Brain microvascular endothelial cell (primary cell): ENCODE results near the gene HOXB2.

Experiments used
- DNase-seq: peaks from one replicate; pipeline ENCODE4 v3.0.0-alpha.2; 2020
- H3K27ac ChIP-seq: fragments of 250-450 bp; sonication (Bioruptor Pico); 2 replicates; pipeline ENCODE4 v1.5.1; 2020; ENCODE audit warnings: mild to moderate bottlenecking, moderate library complexity
- H3K27me3 ChIP-seq: fragments of 250-450 bp; sonication (Bioruptor Pico); replicated peaks from 2 replicates; pipeline ENCODE4 v1.5.1; 2020; ENCODE audit warnings: mild to moderate bottlenecking
- H3K36me3 ChIP-seq: fragments of 250-450 bp; sonication (Bioruptor Pico); replicated peaks from 2 replicates; pipeline ENCODE4 v1.5.1; 2020; ENCODE audit warnings: mild to moderate bottlenecking
- H3K4me3 ChIP-seq: 2 replicates; pipeline ENCODE4 v1.5.1; 2011; ENCODE audit warnings: low read depth, mild to moderate bottlenecking, control low read depth, low read length, moderate library complexity
- in situ Hi-C: cut with HindIII; loops from 2 replicates; pipeline ENCODE4 v1.10.0; 2017; ENCODE audit warnings: low sequenced_read_pairs, low pct_ligation_motif_present
- TF ChIP-seq, protein P1 (sequence below): IDR thresholded peaks from 2 replicates; pipeline ENCODE4 v1.5.1; 2011; ENCODE audit warnings: low read depth, mild to moderate bottlenecking, moderate library complexity, low read length, control low read depth, inconsistent platforms; ENCODE audit errors: missing control alignments

HOXB2 gene

DNA sequence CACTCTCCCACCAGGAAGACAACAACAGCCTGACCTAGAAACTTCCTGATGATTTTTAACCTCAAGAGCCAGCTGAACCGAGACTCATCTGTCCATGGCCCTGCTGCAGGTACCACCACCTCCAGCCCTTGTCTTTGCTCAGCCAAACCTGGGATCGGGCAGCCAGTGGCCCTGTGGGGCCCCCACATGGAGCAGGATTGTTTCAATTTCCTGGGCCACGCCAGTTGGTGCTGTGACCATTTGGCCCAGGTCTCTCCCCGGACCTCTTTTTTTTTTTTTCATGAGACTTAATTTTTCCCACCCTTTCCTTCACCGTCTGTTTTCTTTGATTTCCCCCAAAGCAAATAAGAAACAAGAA, 8.3 kb upstream of the HOXB2 start:
- H3K27me3 ChIP-seq, result peaks cover 83% of the 10 kb centered on the region
- no peak overlapping the region for H3K27ac ChIP-seq
- H3K36me3 ChIP-seq, result no peaks in the 10 kb centered on the region
- TF ChIP-seq, protein P1, sequence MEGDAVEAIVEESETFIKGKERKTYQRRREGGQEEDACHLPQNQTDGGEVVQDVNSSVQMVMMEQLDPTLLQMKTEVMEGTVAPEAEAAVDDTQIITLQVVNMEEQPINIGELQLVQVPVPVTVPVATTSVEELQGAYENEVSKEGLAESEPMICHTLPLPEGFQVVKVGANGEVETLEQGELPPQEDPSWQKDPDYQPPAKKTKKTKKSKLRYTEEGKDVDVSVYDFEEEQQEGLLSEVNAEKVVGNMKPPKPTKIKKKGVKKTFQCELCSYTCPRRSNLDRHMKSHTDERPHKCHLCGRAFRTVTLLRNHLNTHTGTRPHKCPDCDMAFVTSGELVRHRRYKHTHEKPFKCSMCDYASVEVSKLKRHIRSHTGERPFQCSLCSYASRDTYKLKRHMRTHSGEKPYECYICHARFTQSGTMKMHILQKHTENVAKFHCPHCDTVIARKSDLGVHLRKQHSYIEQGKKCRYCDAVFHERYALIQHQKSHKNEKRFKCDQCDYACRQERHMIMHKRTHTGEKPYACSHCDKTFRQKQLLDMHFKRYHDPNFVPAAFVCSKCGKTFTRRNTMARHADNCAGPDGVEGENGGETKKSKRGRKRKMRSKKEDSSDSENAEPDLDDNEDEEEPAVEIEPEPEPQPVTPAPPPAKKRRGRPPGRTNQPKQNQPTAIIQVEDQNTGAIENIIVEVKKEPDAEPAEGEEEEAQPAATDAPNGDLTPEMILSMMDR, result no peak
- no peak for DNase-seq
- in situ Hi-C loops, result no loop called here
- peak overlapping the region; percentile 9 for H3K4me3 ChIP-seq

DNA sequence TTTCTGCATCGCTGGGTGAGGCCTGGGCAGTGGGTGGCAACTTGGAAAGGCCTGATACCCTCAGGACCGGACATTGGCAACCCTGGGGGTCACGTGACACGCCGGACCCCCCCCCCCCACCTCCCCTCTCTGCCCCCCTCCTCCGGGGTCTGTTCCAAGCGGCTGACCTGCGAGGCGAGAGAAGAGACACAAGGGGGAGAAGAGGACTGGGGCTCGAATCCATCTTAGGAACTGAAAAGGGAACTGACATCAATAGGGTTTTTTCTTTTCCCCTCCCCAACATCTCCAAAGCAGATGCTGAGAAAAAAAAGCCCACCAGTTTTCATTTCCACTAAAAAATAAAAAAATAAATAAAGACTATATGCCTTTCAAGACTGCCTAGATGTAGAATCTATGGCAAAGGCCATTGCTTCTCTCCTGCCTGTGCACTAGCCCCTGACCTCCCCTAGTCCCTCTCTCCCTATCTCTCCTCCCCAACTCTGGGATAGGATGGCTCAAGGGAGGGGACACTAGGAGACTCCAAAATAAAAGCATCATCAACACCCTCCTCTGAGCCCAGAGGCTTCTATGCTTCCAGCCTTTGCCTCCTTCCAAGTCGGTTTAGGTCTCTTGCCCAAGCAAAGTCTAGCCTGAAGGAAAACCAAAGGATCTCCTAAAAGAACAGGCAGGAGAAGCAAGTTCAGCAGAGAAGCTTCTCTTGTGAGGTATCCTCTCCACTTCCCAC, 7.7 kb upstream of the HOXB2 start:
- peaks cover 83% of the 10 kb centered on the region for H3K27me3 ChIP-seq
- H3K27ac ChIP-seq, result no peak overlapping the region
- TF ChIP-seq, protein P1, result no peak
- peak overlapping the region; percentile 9 for H3K4me3 ChIP-seq
- in situ Hi-C loops, result no loop called here
- H3K36me3 ChIP-seq, result no peaks in the 10 kb centered on the region
- DNase-seq, result no peak

DNA sequence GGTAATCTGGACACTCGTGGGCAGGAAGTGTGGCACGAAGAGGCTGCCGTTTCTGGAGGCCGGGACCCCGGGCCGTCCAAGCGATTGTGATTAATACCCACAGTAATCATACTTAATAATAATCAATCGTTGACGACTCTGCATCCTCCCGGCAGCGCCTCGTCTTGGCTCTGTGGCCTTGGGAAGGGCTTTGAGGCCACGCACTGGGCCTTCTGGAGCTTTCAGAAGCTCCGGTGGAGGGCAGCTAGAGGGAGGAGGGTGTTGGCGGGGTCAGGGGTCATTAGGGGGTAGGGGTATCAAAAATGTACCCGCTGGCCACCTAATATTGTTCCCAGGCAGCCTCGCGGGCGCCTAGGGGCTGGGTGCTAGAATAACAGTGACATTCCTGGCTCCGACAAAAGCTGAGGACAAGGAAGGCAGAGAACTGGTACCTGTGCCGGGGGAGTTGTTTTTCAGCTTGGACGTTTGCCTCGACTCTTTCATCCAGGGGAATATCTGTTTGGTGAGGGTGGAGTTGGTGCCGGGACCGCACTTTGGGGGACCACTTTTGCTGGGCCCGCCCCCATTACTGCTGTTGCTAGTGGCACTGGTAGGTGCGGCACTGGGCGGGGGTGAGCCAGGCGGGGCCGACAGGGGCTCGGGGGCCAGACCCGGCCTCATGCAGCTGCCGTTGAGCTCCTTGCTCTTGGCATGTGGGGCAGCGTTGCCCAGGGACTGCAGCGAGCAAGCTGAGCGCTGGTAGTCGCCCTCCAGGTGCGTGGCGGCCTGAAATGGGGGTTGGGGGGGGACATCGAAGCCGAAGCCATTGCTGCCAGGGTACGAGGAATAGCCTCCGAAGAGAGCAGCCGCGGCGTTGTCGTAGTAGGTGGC, 6.9 kb upstream of the HOXB2 start:
- H3K4me3 ChIP-seq, result no peak overlapping the region
- no peaks in the 10 kb centered on the region for H3K36me3 ChIP-seq
- peaks cover 83% of the 10 kb centered on the region for H3K27me3 ChIP-seq
- H3K27ac ChIP-seq, result no peak overlapping the region
- in situ Hi-C loops, result no loop called here
- DNase-seq, result no peak
- TF ChIP-seq, protein P1, result no peak

- Histone ChIP-seq H3K36me3 (no peaks in the 10 kb centered on the region), H3K4me3 (no peak overlapping the region), H3K27ac (no peak overlapping the region), H3K27me3 (peaks cover 83% of the 10 kb centered on the region)
- in situ Hi-C loops, result no loop called here
- no peak for DNase-seq
- TF ChIP-seq, protein P1, result no peak
These were observed 6.3 kb upstream of the HOXB2 start for GRCh38 chr17:48551214-48551555.

DNA sequence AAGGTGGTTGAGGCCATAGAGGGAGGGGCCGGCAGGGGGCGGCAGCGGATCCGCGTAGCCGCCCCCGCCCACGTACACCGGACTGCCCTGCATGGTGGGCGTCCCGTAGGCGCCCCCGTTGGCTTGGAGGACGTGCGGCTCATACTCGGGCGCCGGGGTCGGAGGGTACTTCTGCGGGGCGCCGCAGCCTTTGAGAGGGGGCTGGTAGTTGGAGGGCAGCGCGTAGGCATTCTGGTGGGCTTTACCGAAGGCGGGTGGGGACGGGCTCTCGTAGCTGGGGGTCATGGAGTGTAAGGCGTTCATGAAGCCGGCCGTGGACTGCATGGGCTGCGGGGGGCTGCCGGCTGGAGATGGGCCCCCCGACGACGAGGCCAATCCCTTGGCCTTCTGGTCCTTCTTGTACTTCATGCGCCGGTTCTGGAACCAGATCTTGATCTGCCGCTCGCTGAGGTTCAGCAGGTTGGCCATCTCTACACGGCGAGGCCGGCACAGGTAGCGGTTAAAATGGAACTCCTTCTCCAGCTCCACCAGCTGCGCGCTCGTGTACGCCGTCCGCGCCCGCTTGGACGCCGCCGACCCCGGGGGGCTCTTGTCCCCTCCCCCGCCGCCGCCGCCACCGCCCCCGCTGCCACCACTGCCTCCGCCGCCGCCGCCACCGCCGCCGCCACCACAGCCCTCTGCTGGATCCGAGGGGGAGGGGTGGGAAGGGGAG, 5.7 kb upstream of the HOXB2 start:
- in situ Hi-C loops, result no loop called here
- H3K4me3 ChIP-seq, result peak overlapping the region; percentile 33
- no peaks in the 10 kb centered on the region for H3K36me3 ChIP-seq
- H3K27ac ChIP-seq, result no peak overlapping the region
- H3K27me3 ChIP-seq, result peaks cover 82% of the 10 kb centered on the region
- DNase-seq, result no peak
- TF ChIP-seq, protein P1, result no peak
